ENCODE data around the gene POLE.
"Not testable (repeated sequence)": the region's sequence is repeated elsewhere in the genome, so short reads cannot be mapped to it uniquely, and the experiment has no call there.

Gene POLE

DNA sequence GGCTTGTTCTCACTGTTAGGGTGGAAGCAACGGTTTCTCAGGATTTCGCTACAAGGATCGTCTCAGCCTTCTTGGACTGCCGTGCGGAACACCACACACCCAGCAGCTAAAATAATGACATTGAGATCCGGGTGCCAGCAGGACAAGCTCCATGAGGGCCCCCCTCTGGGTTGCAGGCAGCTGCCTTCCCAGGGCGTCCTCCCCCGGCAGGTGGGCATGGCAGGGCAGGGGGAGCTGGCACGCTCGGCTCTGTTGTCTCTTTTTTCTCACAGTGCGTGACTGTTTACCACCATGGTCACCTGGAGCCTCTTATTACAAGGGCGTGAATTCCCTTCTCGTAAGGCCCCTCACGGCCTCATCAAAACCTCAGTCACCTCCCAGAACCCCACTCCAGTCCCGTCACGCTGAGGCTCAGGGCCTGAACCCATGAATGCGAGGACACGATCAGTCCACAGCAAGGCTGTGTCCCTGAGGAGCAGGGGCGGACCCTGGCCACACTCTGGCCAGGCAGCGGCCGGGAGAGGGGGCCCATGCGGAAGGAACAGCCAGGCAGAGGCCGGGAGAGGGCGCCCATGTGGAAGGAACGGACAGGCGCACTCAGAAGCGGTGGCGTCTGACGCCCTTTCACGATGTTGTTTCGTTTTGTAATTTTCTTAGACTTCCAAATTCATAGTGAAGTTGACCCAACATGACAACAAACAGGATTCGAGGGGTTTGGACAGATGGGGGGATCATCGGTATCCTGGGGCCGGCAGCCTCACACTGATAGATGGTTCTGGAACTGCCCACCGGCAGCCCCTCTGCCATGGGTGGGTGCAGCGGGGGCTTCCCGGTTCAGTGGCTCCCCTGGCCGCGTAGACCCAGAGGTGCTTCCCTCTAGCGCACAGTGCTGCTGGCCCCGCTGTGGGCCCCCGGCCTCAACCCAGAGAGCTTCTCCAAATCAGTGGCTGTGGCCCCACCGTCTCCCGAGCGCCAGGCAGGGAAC is 86.8 kb downstream of the POLE start:
- no peaks in the 10 kb centered on the region for H3K9me3 Mint-ChIP-seq
- H3K4me1 Mint-ChIP-seq (ENCODE audit: low read depth in 2 of 2): peaks cover 16 to 21% of the 10 kb centered on the region in 2 donors
- ATAC-seq (replicated peaks) (peak; percentile 54), DNase-seq (peak in 1 of 3 experiments; percentile 15)
- peak overlapping the region; percentile 92 to 99 for H3K4me3 Mint-ChIP-seq
- H3K27ac Mint-ChIP-seq: peak overlapping the region; percentile 51 to 79
- H3K27me3 Mint-ChIP-seq: peaks cover 40 to 65% of the 10 kb centered on the region in 2 donors
- peaks cover 16% of the 10 kb centered on the region for H3K36me3 Mint-ChIP-seq (ENCODE audit: insufficient read depth)

DNA sequence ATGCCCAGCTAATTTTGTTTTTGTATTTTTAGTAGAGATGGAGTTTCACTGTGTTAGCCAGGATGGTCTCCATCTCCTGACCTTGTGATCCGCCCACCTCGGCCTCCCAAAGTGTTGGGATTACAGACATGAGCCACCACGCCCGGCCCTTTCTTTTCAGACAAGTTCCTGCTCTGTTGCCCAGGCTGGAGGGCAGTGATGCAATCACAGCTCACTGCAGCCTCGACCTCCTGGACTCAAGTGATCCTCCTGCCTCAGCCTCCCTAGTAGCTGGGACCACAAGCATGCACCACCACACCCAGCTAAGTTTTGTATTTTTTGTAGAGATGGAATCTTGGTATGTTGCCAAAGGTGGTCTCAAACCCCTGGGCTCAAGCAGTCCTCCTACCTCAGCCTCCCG is 87.6 kb downstream of the POLE start:
- not testable (repeated sequence) for H3K9me3 Mint-ChIP-seq; ATAC-seq (replicated peaks); DNase-seq
- peaks cover 34 to 58% of the 10 kb centered on the region in 2 donors for H3K27me3 Mint-ChIP-seq
- peaks cover 16 to 21% of the 10 kb centered on the region in 2 donors for H3K4me1 Mint-ChIP-seq (ENCODE audit: low read depth in 2 of 2)
- peaks cover 16% of the 10 kb centered on the region for H3K36me3 Mint-ChIP-seq (ENCODE audit: insufficient read depth)
- H3K27ac Mint-ChIP-seq: peak overlapping the region in 1 of 2 donors; percentile 51
- peak overlapping the region; percentile 92 to 99 for H3K4me3 Mint-ChIP-seq

DNA sequence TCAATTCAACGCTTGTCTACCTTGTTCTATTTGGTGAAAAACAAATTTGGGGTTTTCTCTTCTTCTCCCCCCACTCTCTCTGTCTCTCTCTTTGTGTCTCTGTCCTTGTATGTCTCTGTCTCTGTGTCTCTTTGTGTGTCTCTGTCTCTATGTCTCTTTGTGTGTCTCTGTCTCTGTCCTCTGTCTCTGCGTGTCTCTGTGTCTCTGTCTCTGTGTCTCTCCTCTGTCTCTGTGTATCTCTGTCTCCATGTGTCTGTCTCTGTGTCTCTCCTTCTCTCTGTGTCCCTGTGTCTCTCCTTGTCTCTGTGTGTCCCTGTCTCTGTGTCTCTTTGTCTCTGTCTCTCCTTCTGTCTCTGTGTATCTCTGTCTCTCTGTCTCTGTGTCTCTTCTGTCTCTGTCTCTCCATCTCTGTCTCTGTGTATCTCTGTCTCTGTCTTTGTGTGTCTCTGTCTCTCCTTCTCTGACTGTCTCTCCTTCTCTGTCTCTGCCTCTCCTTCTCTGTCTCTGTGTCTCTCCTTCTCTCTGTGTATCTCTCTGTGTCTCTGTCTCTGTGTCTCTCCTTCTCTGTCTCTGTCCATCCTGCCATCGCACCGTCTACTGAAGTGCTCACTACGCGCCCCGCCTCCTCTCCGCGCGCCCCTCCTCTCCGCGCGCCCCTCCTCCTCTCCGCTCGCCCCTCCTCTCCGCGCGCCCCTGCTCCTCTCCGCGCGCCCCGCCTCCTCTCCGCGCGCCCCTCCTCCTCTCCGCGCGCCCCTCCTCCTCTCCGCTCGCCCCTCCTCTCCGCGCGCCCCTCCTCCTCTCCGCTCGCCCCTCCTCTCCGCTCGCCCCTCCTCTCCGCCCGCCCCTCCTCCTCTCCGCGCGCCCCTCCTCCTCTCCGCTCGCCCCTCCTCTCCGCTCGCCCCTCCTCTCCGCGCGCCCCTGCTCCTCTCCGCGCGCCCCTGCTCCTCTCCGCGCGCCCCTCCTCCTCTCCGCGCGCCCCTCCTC is 89.5 kb downstream of the POLE start:
- H3K27me3 Mint-ChIP-seq: peaks cover 35 to 59% of the 10 kb centered on the region in 2 donors
- H3K4me3 Mint-ChIP-seq: peak overlapping the region; percentile 71 to 88
- peak in 1 of 3 experiments; percentile 8 for DNase-seq
- H3K9me3 Mint-ChIP-seq: no peaks in the 10 kb centered on the region
- ATAC-seq (replicated peaks): no peak
- H3K4me1 Mint-ChIP-seq (ENCODE audit: low read depth in 2 of 2): peaks cover 20 to 21% of the 10 kb centered on the region in 2 donors
- H3K27ac Mint-ChIP-seq: peak overlapping the region in 1 of 2 donors; percentile 11
- H3K36me3 Mint-ChIP-seq (ENCODE audit: insufficient read depth): peaks cover 19% of the 10 kb centered on the region

DNA sequence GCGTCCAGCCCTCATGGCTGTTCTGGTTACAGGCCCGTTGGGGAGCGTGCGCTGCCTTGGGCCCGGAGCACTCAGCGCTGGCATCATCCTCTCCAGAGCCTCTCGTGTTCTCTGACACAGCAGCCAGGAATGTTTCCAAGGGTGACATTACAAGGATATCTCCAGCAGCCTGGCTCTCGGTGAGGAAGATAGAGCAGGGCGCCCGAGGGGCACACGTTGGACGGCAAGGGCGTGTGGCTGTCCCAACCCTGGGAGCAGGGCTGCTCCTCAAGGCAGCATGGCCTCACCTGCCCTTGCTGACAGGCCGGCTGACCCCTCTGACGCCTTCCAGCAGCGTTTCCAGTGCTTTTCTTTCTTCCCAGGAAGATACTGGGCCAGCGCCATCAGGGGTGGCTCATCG is 91.1 kb downstream of the POLE start:
- no peak for ATAC-seq (replicated peaks)
- peaks cover 29 to 47% of the 10 kb centered on the region in 2 donors for H3K27me3 Mint-ChIP-seq

DNA sequence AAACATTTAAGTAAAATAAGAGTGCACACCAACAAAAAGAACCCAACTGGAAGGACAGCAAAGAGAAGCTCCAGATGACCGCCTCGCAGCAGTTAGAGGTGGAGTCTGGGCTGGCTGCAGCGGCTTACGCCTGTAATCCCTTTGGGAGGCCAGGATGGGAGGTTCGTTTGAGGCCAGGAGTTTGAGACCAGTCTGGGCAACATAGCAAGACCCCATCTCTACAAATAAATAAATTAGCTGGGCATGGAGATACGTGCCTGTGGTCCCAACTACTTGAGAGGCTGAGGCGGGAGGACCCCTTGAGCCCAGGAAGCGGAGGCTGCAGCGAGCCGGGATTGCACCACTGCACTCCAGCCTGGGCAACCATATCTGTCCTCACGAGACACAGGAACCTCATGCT is 92.0 kb downstream of the POLE start:
- ATAC-seq (replicated peaks) (no peak), DNase-seq (no peak)
- Mint-ChIP-seq H3K27me3 (peaks cover 25 to 39% of the 10 kb centered on the region in 2 donors), H3K9me3 (no peaks in the 10 kb centered on the region), H3K27ac (no peak overlapping the region), H3K4me3 (no peak overlapping the region), H3K4me1 (ENCODE audit: low read depth in 2 of 2) (peaks cover 14 to 18% of the 10 kb centered on the region in 2 donors), H3K36me3 (ENCODE audit: insufficient read depth) (peaks cover 20% of the 10 kb centered on the region)

More for the DNA sequence above, 91.1 kb downstream of the POLE start:
- Mint-ChIP-seq H3K36me3 (ENCODE audit: insufficient read depth) (peaks cover 20% of the 10 kb centered on the region), H3K4me3 (no peak overlapping the region), H3K4me1 (ENCODE audit: low read depth in 2 of 2) (peaks cover 19 to 20% of the 10 kb centered on the region in 2 donors), H3K9me3 (no peaks in the 10 kb centered on the region), H3K27ac (no peak overlapping the region)
- DNase-seq: no peak

DNA sequence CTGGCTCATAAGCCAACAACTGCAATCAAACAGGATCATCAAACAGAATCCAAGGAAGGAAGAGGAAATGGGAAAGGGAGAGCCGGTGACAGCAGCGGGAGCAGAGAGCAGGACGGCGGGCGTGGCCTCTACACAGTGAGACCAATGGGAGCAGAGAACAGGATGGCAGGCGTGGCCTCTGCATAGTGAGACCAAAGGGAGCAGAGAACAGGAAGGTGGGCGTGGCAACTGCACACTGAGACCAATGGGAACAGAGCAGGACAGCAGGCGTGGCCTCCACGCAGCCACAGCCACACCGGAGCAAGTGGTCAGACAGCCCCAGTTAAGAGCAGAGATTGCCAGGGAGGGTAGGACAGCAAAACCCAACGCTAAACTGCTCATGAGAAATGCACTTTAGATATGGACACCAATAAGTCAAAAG is 93.2 kb downstream of the POLE start:
- Mint-ChIP-seq H3K36me3 (ENCODE audit: insufficient read depth) (peaks cover 18% of the 10 kb centered on the region), H3K9me3 (no peaks in the 10 kb centered on the region), H3K27me3 (peaks cover 25 to 36% of the 10 kb centered on the region in 2 donors), H3K27ac (no peak overlapping the region), H3K4me3 (no peak overlapping the region), H3K4me1 (ENCODE audit: low read depth in 2 of 2) (peaks cover 13 to 17% of the 10 kb centered on the region in 2 donors)
- no peak for DNase-seq
- peak; percentile 56 for ATAC-seq (replicated peaks)

DNA sequence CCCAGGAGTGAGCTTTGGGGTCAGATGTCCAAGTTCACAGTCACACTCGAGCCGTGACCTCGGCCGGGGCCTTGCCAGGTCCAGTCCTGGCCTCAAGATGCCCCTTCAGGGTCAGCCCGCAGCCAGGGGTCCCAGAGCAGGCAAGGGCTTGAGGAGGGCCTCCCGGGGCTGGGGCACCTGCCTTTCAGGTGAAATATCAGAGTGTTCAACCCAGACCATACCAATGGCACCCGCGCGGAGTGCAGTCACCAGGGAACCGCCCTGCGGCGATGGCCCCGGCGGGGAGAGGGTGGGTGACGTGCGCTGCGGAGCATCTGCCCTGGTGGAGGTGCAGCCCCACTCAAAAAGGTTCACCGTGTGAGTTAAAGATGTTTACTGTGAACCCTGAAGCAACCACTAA is 93.6 kb downstream of the POLE start:
- Mint-ChIP-seq H3K4me3 (no peak overlapping the region), H3K27me3 (peaks cover 21 to 32% of the 10 kb centered on the region in 2 donors), H3K4me1 (ENCODE audit: low read depth in 2 of 2) (peaks cover 8 to 13% of the 10 kb centered on the region in 2 donors), H3K9me3 (no peaks in the 10 kb centered on the region), H3K27ac (no peak overlapping the region), H3K36me3 (ENCODE audit: insufficient read depth) (peaks cover 14% of the 10 kb centered on the region)
- no peak for ATAC-seq (replicated peaks)
- no peak for DNase-seq

DNA sequence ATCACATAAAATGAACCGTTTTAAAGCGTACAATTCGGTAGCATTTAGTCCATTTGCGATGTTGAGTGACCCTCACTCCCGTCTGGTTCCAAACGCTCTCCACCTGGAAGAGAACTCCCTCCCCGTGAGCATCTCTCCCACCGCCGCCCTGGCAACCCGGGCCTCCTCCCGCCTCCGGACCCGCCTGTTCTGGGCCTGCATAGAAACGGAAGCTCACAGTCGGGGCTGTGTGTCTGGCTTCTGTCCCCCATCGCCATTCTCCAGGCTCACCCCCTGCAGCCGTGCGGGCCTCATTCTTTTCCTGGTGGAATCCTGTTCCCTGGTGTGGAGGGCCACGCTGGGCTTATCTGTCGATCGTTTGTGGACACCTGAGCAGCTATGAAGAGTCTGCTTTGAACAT is 94.1 kb downstream of the POLE start:
- DNase-seq (no peak), ATAC-seq (replicated peaks) (no peak)
- Mint-ChIP-seq H3K27me3 (peaks cover 20 to 28% of the 10 kb centered on the region in 2 donors), H3K27ac (peak overlapping the region in 1 of 2 donors; percentile 65), H3K36me3 (ENCODE audit: insufficient read depth) (peaks cover 14% of the 10 kb centered on the region), H3K4me1 (ENCODE audit: low read depth in 2 of 2) (peaks cover 8 to 12% of the 10 kb centered on the region in 2 donors), H3K4me3 (no peak overlapping the region), H3K9me3 (no peaks in the 10 kb centered on the region)

DNA sequence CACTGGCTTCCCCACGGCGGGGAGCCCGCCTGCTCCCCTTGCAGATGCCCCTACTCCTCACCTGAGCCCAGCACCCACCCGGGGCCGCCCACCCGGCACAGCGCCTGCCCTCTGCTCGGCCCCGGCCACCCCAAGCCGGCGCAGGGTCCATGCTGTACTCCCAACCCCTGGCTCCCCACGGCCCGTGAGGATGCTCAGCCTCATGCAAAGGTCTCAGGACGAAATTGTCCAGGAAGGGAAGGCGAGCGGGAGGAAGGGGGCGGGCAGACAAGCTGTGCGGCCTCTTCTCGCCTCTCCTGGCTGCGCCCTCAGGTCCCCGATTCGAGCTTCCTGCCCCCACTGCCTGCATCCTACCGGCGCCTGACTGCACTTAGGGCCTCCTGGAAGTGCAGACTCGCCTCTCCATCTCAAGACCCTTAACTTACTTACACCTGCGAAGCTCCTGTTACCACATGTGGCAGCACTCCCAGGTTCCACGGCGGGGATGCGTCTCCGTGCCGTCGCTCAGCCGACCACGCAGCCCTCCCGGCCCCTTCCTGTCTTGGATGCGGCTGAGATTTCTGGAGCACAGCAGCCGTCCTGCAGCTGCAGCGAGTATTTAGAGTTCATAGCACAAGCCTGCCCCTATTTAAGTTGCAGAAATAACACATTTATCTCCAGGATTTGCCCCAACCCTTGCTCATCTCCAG is 94.7 kb downstream of the POLE start:
- peaks cover 14% of the 10 kb centered on the region for H3K36me3 Mint-ChIP-seq (ENCODE audit: insufficient read depth)
- peaks cover 15 to 27% of the 10 kb centered on the region in 2 donors for H3K27me3 Mint-ChIP-seq
- no peak for DNase-seq
- no peak overlapping the region for H3K4me3 Mint-ChIP-seq
- peak overlapping the region in 1 of 2 donors; percentile 65 for H3K27ac Mint-ChIP-seq
- H3K4me1 Mint-ChIP-seq (ENCODE audit: low read depth in 2 of 2): peaks cover 4 to 8% of the 10 kb centered on the region in 2 donors
- ATAC-seq (replicated peaks): no peak
- H3K9me3 Mint-ChIP-seq: no peaks in the 10 kb centered on the region

DNA sequence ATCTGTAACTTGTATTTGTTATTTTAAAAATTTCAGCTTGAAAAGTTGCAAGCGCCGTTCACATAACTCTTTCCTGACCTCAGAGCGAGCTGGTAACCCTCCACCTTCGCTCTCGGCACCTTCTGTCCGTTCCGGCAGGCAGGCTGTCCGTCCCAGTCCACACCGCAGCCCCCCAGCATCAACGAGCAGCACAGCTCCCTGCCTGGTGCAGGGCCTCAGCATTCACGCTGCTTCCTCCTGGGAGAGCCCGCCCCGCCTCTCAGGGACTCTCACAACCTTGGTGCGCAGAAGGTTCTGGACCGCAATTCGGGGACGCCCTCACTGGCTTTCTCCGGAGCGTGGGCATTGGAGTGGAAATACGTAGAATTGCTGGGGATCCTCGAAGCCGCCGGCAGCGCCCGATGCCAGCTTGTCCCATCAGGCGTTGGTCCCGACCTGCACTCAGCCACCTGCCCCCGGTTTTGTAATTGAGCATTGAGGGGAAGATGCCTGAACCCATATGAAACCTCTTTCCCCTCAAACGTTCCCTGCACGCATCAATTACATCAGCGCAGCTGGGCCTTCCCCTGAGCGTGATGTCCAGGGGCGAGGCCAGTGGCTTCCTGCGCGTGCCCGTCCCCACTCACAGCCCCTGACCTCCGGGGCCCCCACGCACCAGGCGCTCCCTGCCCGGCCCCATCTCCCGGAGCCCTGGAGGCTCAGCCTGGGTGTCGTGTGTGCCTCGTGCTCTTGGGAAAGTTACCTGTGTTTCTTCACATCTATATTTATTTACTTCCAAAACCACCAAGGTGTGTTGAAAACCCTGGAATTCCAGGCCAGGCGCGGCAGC is 95.8 kb downstream of the POLE start:
- no peak overlapping the region for H3K27ac Mint-ChIP-seq
- H3K4me3 Mint-ChIP-seq: no peak overlapping the region
- peaks cover 14% of the 10 kb centered on the region for H3K36me3 Mint-ChIP-seq (ENCODE audit: insufficient read depth)
- H3K4me1 Mint-ChIP-seq (ENCODE audit: low read depth in 2 of 2): peaks cover 1 to 4% of the 10 kb centered on the region in 2 donors
- no peak for ATAC-seq (replicated peaks)
- H3K27me3 Mint-ChIP-seq: peaks cover 10 to 21% of the 10 kb centered on the region in 2 donors
- no peaks in the 10 kb centered on the region for H3K9me3 Mint-ChIP-seq
- DNase-seq: no peak

DNA sequence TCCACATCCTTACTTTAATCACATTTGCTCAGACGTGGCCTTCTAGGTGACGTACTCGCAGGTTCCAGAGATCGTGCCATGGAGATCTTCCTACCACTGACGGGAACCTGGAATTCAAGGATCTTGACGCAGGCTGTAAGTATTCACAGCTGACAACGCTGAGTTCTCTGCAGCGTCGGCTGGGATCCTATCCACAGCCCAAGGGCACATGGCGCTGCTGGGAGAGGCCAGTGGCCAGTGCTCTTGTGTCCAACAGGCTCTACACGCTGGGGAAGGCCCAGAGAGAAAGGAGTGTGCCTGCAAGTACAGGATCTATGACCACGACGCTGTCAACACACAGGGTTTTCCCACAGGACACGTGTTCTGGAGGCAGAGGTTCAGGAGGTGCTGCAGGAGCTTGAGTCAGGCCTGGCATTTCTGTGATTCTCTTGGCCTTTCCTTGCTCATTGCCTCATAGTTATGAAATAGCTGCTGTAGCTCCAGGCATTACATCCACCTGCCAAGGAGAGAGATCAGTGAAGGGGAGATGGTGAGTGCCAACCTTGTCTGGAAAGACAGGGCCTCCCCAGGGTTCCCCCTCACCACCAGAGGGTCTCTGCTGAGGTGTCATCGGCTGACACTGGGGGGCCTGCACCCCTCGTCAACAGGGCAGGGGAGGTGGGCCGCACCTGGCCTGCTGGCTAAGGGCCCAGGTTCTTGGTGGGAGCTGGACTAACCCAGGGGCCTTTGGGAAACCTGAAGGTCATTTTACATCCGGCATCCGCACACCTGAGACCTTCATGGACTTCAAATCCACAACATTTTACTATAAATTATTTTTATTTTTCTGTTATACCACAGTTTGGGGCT is 98.1 kb downstream of the POLE start:
- H3K27ac Mint-ChIP-seq: no peak overlapping the region
- H3K9me3 Mint-ChIP-seq: no peaks in the 10 kb centered on the region
- peaks cover 9% of the 10 kb centered on the region for H3K36me3 Mint-ChIP-seq (ENCODE audit: insufficient read depth)
- DNase-seq: no peak
- peaks cover 8 to 19% of the 10 kb centered on the region in 2 donors for H3K27me3 Mint-ChIP-seq
- no peak for ATAC-seq (replicated peaks)
- H3K4me1 Mint-ChIP-seq (ENCODE audit: low read depth in 2 of 2): peaks cover 1 to 4% of the 10 kb centered on the region in 2 donors
- H3K4me3 Mint-ChIP-seq: no peak overlapping the region
